ENCODE measurements around the gene SLC35D2.

SLC35D2 gene

GRCh38 chr9:96302021-96302420 lies 81.5 kb downstream of the SLC35D2 start, which contains the start of gene HSD17B3:
HSD17B3 (minus strand) TSS chr9:96302176; CDS start chr9:96302104, 72 bp downstream.
- Histone ChIP-seq H3K36me3 (replicated peaks in 1 of 2; ENCODE audit: control insufficient read depth in 2 of 2, insufficient read depth in 2 of 2, low read length in 2 of 2) (no peaks in the 10 kb centered on the region), H3K9ac (ENCODE audit: low read depth, low read length, poor library complexity) (no peak within 1 kb of the TSS), H4K8ac (ENCODE audit: low read depth, low read length) (no peak within 1 kb of the TSS), H3K23ac (ENCODE audit: low read depth, low read length, poor library complexity) (no peak within 1 kb of the TSS), H3K4ac (ENCODE audit: low read length) (no peak within 1 kb of the TSS), H3K4me1 (ENCODE audit: control insufficient read depth in 2 of 2, insufficient read depth in 1 of 2, low read depth in 1 of 2, low read length in 2 of 2) (peaks cover 1 to 4% of the 10 kb centered on the region in 2 donors), H4K91ac (ENCODE audit: low read depth, low read length, poor library complexity) (no peak within 1 kb of the TSS), H2AK5ac (ENCODE audit: low read depth, low read length) (no peak within 1 kb of the TSS), H3K4me3 (ENCODE audit: low read length in 2 of 2) (no peak within 1 kb of the TSS), H3K27ac (replicated peaks; ENCODE audit: low read length) (no peak within 1 kb of the TSS), H3K9me3 (replicated peaks in 1 of 2; ENCODE audit: control insufficient read depth in 2 of 2, insufficient read depth in 1 of 2, low read depth in 1 of 2, low read length in 2 of 2) (no peaks in the 10 kb centered on the region), H3K18ac (ENCODE audit: low read length) (peak within 1 kb of the TSS; percentile 19), H2BK12ac (ENCODE audit: low read length) (no peak within 1 kb of the TSS), H3K4me2 (ENCODE audit: insufficient read depth, low read length, poor library complexity, severe bottlenecking) (no peak within 1 kb of the TSS), H3K14ac (ENCODE audit: low read length) (no peak within 1 kb of the TSS), H2BK120ac (ENCODE audit: low read depth, low read length) (no peak within 1 kb of the TSS), H3K27me3 (ENCODE audit: control insufficient read depth in 3 of 3, insufficient read depth in 3 of 3, low read depth in 1 of 3, low read length in 3 of 3) (no peaks in the 10 kb centered on the region), H2AFZ (ENCODE audit: low read length) (no peak within 1 kb of the TSS), H3K79me1 (ENCODE audit: low read depth, low read length) (no peaks in the 10 kb centered on the region), H2BK15ac (ENCODE audit: low read length) (no peak within 1 kb of the TSS), H2BK5ac (ENCODE audit: low read length) (no peak within 1 kb of the TSS)
- WGBS, 2 donors (ENCODE audit: extremely low coverage in 2 of 2, insufficient read length in 2 of 2, insufficient replicate concordance in 1 of 2) = no CpG with 5 or more reads among the region's 6 CpGs
- no peak for DNase-seq (ENCODE audit: low spot score)

DNA sequence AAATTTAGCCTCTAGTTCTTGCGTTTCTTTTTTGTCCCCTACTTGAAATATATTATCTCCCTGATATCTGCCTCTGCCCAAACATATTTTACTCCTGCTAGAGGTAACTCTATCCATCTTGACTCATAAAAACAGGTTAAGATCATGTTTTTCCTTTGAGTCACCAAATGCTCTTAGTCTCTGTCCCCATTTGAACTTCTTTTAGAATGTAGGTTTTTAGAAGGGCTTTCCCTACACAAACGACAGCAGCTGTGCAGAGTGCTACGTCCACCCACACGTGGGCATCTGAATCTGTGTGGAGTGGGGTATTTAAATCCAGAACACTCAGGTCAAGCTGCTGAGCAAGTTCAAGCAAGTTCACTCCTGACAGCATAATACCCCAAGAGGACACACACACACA lies 83.7 kb downstream of the SLC35D2 start:
- no peak overlapping the region for H3K4ac ChIP-seq (ENCODE audit: low read length)
- peaks cover 0 to 3% of the 10 kb centered on the region in 2 donors for H3K9me3 ChIP-seq (replicated peaks in 1 of 2; ENCODE audit: control insufficient read depth in 2 of 2, insufficient read depth in 1 of 2, low read depth in 1 of 2, low read length in 2 of 2)
- no peak overlapping the region for H3K4me3 ChIP-seq (ENCODE audit: low read length in 2 of 2)
- no peak overlapping the region for H4K91ac ChIP-seq (ENCODE audit: low read depth, low read length, poor library complexity)
- H3K14ac ChIP-seq (ENCODE audit: low read length) = no peak overlapping the region
- no peak overlapping the region for H3K4me2 ChIP-seq (ENCODE audit: insufficient read depth, low read length, poor library complexity, severe bottlenecking)
- no peak overlapping the region for H2BK12ac ChIP-seq (ENCODE audit: low read length)
- no peak overlapping the region for H2BK5ac ChIP-seq (ENCODE audit: low read length)
- no peak overlapping the region for H2AFZ ChIP-seq (ENCODE audit: low read length)
- no peak for DNase-seq (ENCODE audit: low spot score)
- no CpG with 5 or more reads among the region's 4 CpGs for WGBS, 2 donors (ENCODE audit: extremely low coverage in 2 of 2, insufficient read length in 2 of 2, insufficient replicate concordance in 1 of 2)
- no peak overlapping the region for H3K27ac ChIP-seq (replicated peaks; ENCODE audit: low read length)
- H3K18ac ChIP-seq (ENCODE audit: low read length) = no peak overlapping the region
- H3K36me3 ChIP-seq (replicated peaks in 1 of 2; ENCODE audit: control insufficient read depth in 2 of 2, insufficient read depth in 2 of 2, low read length in 2 of 2) = no peaks in the 10 kb centered on the region
- H4K8ac ChIP-seq (ENCODE audit: low read depth, low read length) = no peak overlapping the region
- no peaks in the 10 kb centered on the region for H3K79me1 ChIP-seq (ENCODE audit: low read depth, low read length)
- no peak overlapping the region for H2BK120ac ChIP-seq (ENCODE audit: low read depth, low read length)
- H3K4me1 ChIP-seq (ENCODE audit: control insufficient read depth in 2 of 2, insufficient read depth in 1 of 2, low read depth in 1 of 2, low read length in 2 of 2) = peaks cover 0 to 3% of the 10 kb centered on the region in 2 donors
- no peak overlapping the region for H2BK15ac ChIP-seq (ENCODE audit: low read length)
- H3K9ac ChIP-seq (ENCODE audit: low read depth, low read length, poor library complexity) = no peak overlapping the region
- no peak overlapping the region for H2AK5ac ChIP-seq (ENCODE audit: low read depth, low read length)
- H3K23ac ChIP-seq (ENCODE audit: low read depth, low read length, poor library complexity) = no peak overlapping the region
- no peaks in the 10 kb centered on the region for H3K27me3 ChIP-seq (ENCODE audit: control insufficient read depth in 3 of 3, insufficient read depth in 3 of 3, low read depth in 1 of 3, low read length in 3 of 3)

DNA sequence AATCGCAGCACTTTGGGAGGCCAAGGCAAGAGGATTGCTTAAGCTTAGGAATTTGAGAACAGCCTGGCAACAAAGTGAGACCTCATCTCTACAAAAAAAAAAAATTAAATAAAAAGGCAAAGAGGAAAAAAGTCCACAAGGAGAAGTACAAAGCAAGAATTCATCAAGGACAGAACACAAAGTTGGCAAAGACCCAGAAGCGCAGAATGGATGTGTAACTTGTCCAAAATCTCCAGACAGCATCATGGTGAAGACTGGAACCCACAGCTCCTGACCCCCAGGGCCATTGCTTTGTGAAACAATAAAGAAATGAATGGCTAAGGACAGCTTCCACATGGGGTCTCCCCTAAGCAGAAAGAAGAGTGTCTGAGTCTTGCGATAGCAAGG lies 89.4 kb downstream of the SLC35D2 start:
- Histone ChIP-seq H3K27me3 (ENCODE audit: control insufficient read depth in 3 of 3, insufficient read depth in 3 of 3, low read depth in 1 of 3, low read length in 3 of 3) (no peaks in the 10 kb centered on the region), H3K9me3 (replicated peaks in 1 of 2; ENCODE audit: control insufficient read depth in 2 of 2, insufficient read depth in 1 of 2, low read depth in 1 of 2, low read length in 2 of 2) (peaks cover 0 to 3% of the 10 kb centered on the region in 2 donors), H3K27ac (replicated peaks; ENCODE audit: low read length) (no peak overlapping the region), H3K14ac (ENCODE audit: low read length) (no peak overlapping the region), H2BK12ac (ENCODE audit: low read length) (no peak overlapping the region), H2BK5ac (ENCODE audit: low read length) (no peak overlapping the region), H4K8ac (ENCODE audit: low read depth, low read length) (no peak overlapping the region), H3K36me3 (replicated peaks in 1 of 2; ENCODE audit: control insufficient read depth in 2 of 2, insufficient read depth in 2 of 2, low read length in 2 of 2) (no peaks in the 10 kb centered on the region), H3K4me1 (ENCODE audit: control insufficient read depth in 2 of 2, insufficient read depth in 1 of 2, low read depth in 1 of 2, low read length in 2 of 2) (peaks cover 2 to 5% of the 10 kb centered on the region in 2 donors), H4K91ac (ENCODE audit: low read depth, low read length, poor library complexity) (no peak overlapping the region), H3K4me2 (ENCODE audit: insufficient read depth, low read length, poor library complexity, severe bottlenecking) (no peak overlapping the region), H2AFZ (ENCODE audit: low read length) (no peak overlapping the region), H2BK15ac (ENCODE audit: low read length) (no peak overlapping the region), H3K4me3 (ENCODE audit: low read length in 2 of 2) (no peak overlapping the region), H3K79me1 (ENCODE audit: low read depth, low read length) (no peaks in the 10 kb centered on the region), H3K18ac (ENCODE audit: low read length) (no peak overlapping the region), H2BK120ac (ENCODE audit: low read depth, low read length) (no peak overlapping the region), H3K9ac (ENCODE audit: low read depth, low read length, poor library complexity) (no peak overlapping the region), H3K23ac (ENCODE audit: low read depth, low read length, poor library complexity) (no peak overlapping the region), H2AK5ac (ENCODE audit: low read depth, low read length) (no peak overlapping the region), H3K4ac (ENCODE audit: low read length) (no peak overlapping the region)
- no CpG with 5 or more reads among the region's 3 CpGs for WGBS, 2 donors (ENCODE audit: extremely low coverage in 2 of 2, insufficient read length in 2 of 2, insufficient replicate concordance in 1 of 2)
- no peak for DNase-seq (ENCODE audit: low spot score)

DNA sequence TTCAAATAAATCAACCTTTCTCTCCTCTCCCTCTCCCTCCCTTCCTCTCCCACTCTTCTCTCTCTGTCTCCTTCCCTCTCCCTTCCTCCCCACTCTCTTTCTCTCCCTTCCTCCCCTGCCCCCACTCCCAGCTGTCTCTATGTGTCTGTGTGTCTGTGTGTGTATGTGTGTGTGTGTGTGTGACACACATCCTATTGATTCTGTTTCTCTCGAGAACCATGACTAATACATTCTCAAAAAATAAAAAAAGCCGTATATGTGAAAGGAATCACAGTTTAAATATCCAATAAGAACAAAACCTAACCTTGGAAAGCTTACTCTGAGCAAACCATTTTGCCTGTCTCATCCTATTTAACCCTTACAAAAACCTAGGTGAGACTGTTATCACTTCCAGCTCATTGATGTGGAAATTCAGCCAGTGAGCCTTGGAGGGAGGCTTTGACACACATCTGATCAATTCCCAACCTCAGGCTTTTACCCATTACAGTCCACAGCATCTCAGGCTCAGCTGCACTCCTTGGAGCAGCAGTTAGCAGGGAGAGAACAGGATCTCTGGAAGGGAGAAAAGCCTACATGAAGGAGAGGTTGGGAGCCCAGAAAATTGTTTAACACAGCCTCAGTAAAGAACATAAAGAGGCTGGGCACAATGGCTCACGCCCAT lies 89.9 kb downstream of the SLC35D2 start:
- Histone ChIP-seq H4K91ac (ENCODE audit: low read depth, low read length, poor library complexity) (no peak overlapping the region), H2BK120ac (ENCODE audit: low read depth, low read length) (no peak overlapping the region), H3K27ac (replicated peaks; ENCODE audit: low read length) (no peak overlapping the region), H3K9ac (ENCODE audit: low read depth, low read length, poor library complexity) (no peak overlapping the region), H3K27me3 (ENCODE audit: control insufficient read depth in 3 of 3, insufficient read depth in 3 of 3, low read depth in 1 of 3, low read length in 3 of 3) (no peaks in the 10 kb centered on the region), H3K4me2 (ENCODE audit: insufficient read depth, low read length, poor library complexity, severe bottlenecking) (no peak overlapping the region), H3K4me3 (ENCODE audit: low read length in 2 of 2) (no peak overlapping the region), H4K8ac (ENCODE audit: low read depth, low read length) (no peak overlapping the region), H3K18ac (ENCODE audit: low read length) (no peak overlapping the region), H3K4me1 (ENCODE audit: control insufficient read depth in 2 of 2, insufficient read depth in 1 of 2, low read depth in 1 of 2, low read length in 2 of 2) (peaks cover 2 to 5% of the 10 kb centered on the region in 2 donors), H3K23ac (ENCODE audit: low read depth, low read length, poor library complexity) (no peak overlapping the region), H3K14ac (ENCODE audit: low read length) (no peak overlapping the region), H2AK5ac (ENCODE audit: low read depth, low read length) (no peak overlapping the region), H3K9me3 (replicated peaks in 1 of 2; ENCODE audit: control insufficient read depth in 2 of 2, insufficient read depth in 1 of 2, low read depth in 1 of 2, low read length in 2 of 2) (peaks cover 0 to 3% of the 10 kb centered on the region in 2 donors), H2BK12ac (ENCODE audit: low read length) (no peak overlapping the region), H3K36me3 (replicated peaks in 1 of 2; ENCODE audit: control insufficient read depth in 2 of 2, insufficient read depth in 2 of 2, low read length in 2 of 2) (no peaks in the 10 kb centered on the region), H3K4ac (ENCODE audit: low read length) (no peak overlapping the region), H3K79me1 (ENCODE audit: low read depth, low read length) (no peaks in the 10 kb centered on the region), H2AFZ (ENCODE audit: low read length) (no peak overlapping the region), H2BK5ac (ENCODE audit: low read length) (no peak overlapping the region), H2BK15ac (ENCODE audit: low read length) (no peak overlapping the region)
- no CpG with 5 or more reads among the region's 3 CpGs for WGBS, 2 donors (ENCODE audit: extremely low coverage in 2 of 2, insufficient read length in 2 of 2, insufficient replicate concordance in 1 of 2)
- DNase-seq (ENCODE audit: low spot score) = no peak

Measured in neuronal stem cell (in vitro differentiated cells).